ENCODE measurements around the gene LPAR1. TPM values are rescaled to one million over a fixed set of nuclear protein-coding genes. Genes with fewer than 3 reads are reported as not detected.

The LPAR1 gene
- total RNA-seq, 1 donor from 2014 or later = 11.5 TPM

DNA sequence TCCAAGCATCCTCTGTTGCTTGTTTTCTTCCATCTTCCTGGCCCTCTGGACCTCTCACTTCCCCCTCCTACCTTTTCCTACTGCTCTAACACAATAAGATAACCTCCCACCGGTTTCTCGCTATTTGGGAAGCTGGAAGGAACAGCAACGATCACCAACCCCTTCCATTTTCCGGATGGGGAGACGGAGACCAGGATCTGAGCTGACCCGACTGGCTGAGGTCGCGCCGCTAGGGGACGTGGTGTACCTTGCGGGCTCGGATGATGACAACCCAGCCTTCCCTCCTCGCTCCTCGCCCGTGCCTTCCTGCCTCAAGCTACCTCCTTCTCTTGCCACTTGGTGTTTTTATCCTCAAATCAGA, 1.9 kb downstream of the LPAR1 start:
- Histone ChIP-seq H3K4me1 (ENCODE audit: insufficient read depth, low read length) (peaks cover 12% of the 10 kb centered on the region), H3K36me3 (ENCODE audit: insufficient read depth, low read length) (no peaks in the 10 kb centered on the region), H3K4me2 (ENCODE audit: low read length) (peak overlapping the region; percentile 87), H3K27me3 (ENCODE audit: insufficient read depth, low read length) (no peaks in the 10 kb centered on the region), H3K4me3 (ENCODE audit: insufficient read depth, low read depth, low read length) (peak overlapping the region; percentile 74), H3K9me3 (ENCODE audit: insufficient read depth, low read depth, low read length) (no peaks in the 10 kb centered on the region), H3K79me2 (ENCODE audit: insufficient read depth, low read length) (peaks cover 40% of the 10 kb centered on the region), H3K27ac (ENCODE audit: low read depth, low read length) (no peak overlapping the region), H4K20me1 (ENCODE audit: insufficient read depth, low read length) (peaks cover 18% of the 10 kb centered on the region), H2AFZ (ENCODE audit: low read depth, low read length) (peak overlapping the region; percentile 67), H3K9ac (ENCODE audit: low read length) (peak overlapping the region; percentile 85)
- H3K27ac Mint-ChIP-seq (ENCODE audit: unreplicated experiment) = no peak overlapping the region
- DNase-seq (ENCODE audit: low read depth) (peak; percentile 29), FAIRE-seq (no peak)
- H3K4me1 Mint-ChIP-seq (ENCODE audit: low read depth, unreplicated experiment) = peaks cover 7% of the 10 kb centered on the region
- H3K27me3 Mint-ChIP-seq (ENCODE audit: low read depth, unreplicated experiment) = no peaks in the 10 kb centered on the region
- no peaks in the 10 kb centered on the region for H3K36me3 Mint-ChIP-seq (ENCODE audit: low read depth, unreplicated experiment)
- H3K4me3 Mint-ChIP-seq (ENCODE audit: unreplicated experiment) = peak overlapping the region; percentile 84
- no peaks in the 10 kb centered on the region for H3K9me3 Mint-ChIP-seq (ENCODE audit: unreplicated experiment)
- TF ChIP-seq EZH2 (IDR thresholded peaks at IDR 0.05; ENCODE audit: insufficient read depth, low read length) = no peak
- TF ChIP-seq, protein P1, sequence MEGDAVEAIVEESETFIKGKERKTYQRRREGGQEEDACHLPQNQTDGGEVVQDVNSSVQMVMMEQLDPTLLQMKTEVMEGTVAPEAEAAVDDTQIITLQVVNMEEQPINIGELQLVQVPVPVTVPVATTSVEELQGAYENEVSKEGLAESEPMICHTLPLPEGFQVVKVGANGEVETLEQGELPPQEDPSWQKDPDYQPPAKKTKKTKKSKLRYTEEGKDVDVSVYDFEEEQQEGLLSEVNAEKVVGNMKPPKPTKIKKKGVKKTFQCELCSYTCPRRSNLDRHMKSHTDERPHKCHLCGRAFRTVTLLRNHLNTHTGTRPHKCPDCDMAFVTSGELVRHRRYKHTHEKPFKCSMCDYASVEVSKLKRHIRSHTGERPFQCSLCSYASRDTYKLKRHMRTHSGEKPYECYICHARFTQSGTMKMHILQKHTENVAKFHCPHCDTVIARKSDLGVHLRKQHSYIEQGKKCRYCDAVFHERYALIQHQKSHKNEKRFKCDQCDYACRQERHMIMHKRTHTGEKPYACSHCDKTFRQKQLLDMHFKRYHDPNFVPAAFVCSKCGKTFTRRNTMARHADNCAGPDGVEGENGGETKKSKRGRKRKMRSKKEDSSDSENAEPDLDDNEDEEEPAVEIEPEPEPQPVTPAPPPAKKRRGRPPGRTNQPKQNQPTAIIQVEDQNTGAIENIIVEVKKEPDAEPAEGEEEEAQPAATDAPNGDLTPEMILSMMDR (IDR thresholded peaks at IDR 0.05; ENCODE audit: insufficient read depth, low read depth, low read length) = peak; percentile 26

DNA sequence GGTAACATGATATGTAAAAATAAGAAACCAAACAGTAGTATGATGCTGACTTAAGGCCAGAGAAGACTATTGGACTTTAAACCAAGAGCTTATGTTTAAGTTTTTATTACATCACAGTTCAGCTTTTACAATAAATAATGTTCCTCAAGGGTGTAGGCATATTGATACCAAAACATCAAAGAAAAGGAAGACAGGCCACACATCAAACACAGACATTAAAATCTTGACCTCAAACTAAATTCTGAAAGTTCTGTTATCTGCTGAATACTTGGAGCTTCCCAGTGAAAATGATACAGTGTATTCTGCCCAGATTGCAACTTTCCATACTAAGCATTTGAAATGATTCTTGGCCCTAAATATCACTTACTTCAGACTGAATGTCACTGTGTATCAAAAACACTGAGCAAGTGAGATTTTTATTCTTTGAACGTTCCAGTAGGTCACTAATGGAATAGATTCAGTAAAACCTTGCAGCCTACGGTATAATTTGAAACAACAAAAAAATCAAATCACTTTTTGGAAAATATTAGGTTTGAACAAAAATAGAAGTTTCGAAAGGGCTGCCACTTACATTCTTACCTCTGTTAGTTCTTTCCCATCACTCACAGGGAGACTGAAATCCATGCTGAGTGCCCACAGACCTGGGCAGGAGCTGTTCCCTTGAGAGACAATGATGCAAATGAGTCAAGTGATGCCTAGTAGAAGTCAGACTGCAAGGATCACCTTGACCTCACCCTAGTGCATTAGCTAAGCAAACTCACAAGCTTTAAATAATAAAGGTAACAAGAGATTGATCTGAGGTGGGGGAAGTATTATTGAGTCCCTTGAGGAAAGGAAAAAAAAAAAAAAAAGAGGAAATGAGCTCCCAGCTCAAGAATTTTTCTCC, 2.5 kb downstream of the LPAR1 start:
- H3K27me3 Mint-ChIP-seq (ENCODE audit: low read depth, unreplicated experiment) = no peaks in the 10 kb centered on the region
- TF ChIP-seq, protein P1 (IDR thresholded peaks at IDR 0.05; ENCODE audit: insufficient read depth, low read depth, low read length) = no peak
- TF ChIP-seq EZH2 (IDR thresholded peaks at IDR 0.05; ENCODE audit: insufficient read depth, low read length) = no peak
- Histone ChIP-seq H3K9me3 (ENCODE audit: insufficient read depth, low read depth, low read length) (no peaks in the 10 kb centered on the region), H4K20me1 (ENCODE audit: insufficient read depth, low read length) (peaks cover 18% of the 10 kb centered on the region), H3K36me3 (ENCODE audit: insufficient read depth, low read length) (peaks cover 3% of the 10 kb centered on the region), H2AFZ (ENCODE audit: low read depth, low read length) (peak overlapping the region; percentile 67), H3K4me3 (ENCODE audit: insufficient read depth, low read depth, low read length) (peak overlapping the region; percentile 74), H3K4me1 (ENCODE audit: insufficient read depth, low read length) (peaks cover 12% of the 10 kb centered on the region), H3K27ac (ENCODE audit: low read depth, low read length) (no peak overlapping the region), H3K79me2 (ENCODE audit: insufficient read depth, low read length) (peaks cover 42% of the 10 kb centered on the region), H3K27me3 (ENCODE audit: insufficient read depth, low read length) (no peaks in the 10 kb centered on the region), H3K9ac (ENCODE audit: low read length) (peak overlapping the region; percentile 85), H3K4me2 (ENCODE audit: low read length) (peak overlapping the region; percentile 87)
- H3K27ac Mint-ChIP-seq (ENCODE audit: unreplicated experiment) = no peak overlapping the region
- H3K36me3 Mint-ChIP-seq (ENCODE audit: low read depth, unreplicated experiment) = no peaks in the 10 kb centered on the region
- FAIRE-seq (no peak), DNase-seq (ENCODE audit: low read depth) (no peak)
- H3K9me3 Mint-ChIP-seq (ENCODE audit: unreplicated experiment) = no peaks in the 10 kb centered on the region
- H3K4me3 Mint-ChIP-seq (ENCODE audit: unreplicated experiment) = peak overlapping the region; percentile 84
- H3K4me1 Mint-ChIP-seq (ENCODE audit: low read depth, unreplicated experiment) = peaks cover 7% of the 10 kb centered on the region

All from astrocyte (in vitro differentiated cells and primary cell).